Activated naive CD4-positive, alpha-beta T cell treated with anti-CD3 and anti-CD28 coated beads, Interleukin-2, amount 10 ng/mL, durations not matched to agents 7 days and 5 days (primary cell): ENCODE results near the gene ARHGDIB.
A peak's percentile ranks its signal among the peaks of the same experiment; 100 is the strongest.

Source experiments
- CTCF ChIA-PET: fragments of 350-600 bp; sonication (Branson Sonifier 250); formaldehyde crosslinking; loops from one replicate; lab custom pipeline; 2021; ENCODE audit warnings: antibody characterized with exemption; lab: Charles Lee
- DNase-seq: peaks from one replicate; pipeline ENCODE4 v3.0.0-alpha.2; 2020
- H3K27ac Mint-ChIP-seq: one replicate; pipeline ENCODE4 v1.8.0; 2021; ENCODE audit warnings: mild to moderate bottlenecking, moderate library complexity, mixed read lengths
- H3K27me3 Mint-ChIP-seq: one replicate; pipeline ENCODE4 v1.8.0; 2021; ENCODE audit warnings: mild to moderate bottlenecking, mixed read lengths
- H3K36me3 Mint-ChIP-seq: one replicate; pipeline ENCODE4 v1.8.0; 2021; ENCODE audit warnings: mixed read lengths
- H3K4me1 Mint-ChIP-seq: one replicate; pipeline ENCODE4 v1.8.0; 2021; ENCODE audit warnings: mixed read lengths
- H3K4me3 Mint-ChIP-seq: one replicate; pipeline ENCODE4 v1.8.0; 2021; ENCODE audit warnings: mild to moderate bottlenecking, moderate library complexity, mixed read lengths
- H3K9me3 Mint-ChIP-seq: one replicate; pipeline ENCODE4 v1.8.0; 2021; ENCODE audit warnings: mixed read lengths

ARHGDIB gene

DNA sequence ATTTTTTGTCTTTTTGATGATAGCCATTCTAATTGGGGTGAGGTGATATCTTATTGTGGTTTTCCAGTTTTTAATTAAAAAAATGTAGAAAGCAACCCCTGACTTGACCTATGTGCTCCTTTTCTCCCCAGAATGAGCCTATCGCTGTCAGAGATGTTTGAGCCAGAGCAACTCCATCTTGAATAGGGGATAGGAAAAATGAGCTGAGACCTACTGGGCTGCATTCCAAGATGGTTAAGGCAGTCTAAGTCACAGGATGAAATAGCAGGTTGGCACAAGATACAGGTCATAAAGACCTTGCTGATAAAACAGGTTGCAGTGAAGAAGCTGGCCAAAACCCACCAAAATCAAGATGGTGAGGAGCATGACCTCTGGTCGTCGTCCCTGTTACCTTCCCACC lies 36.9 kb downstream of the ARHGDIB start:
- no peaks in the 10 kb centered on the region for H3K27me3 Mint-ChIP-seq
- peaks cover 45% of the 10 kb centered on the region for H3K36me3 Mint-ChIP-seq
- peaks cover 17% of the 10 kb centered on the region for H3K4me1 Mint-ChIP-seq
- H3K9me3 Mint-ChIP-seq = no peaks in the 10 kb centered on the region
- H3K27ac Mint-ChIP-seq = no peak overlapping the region
- CTCF ChIA-PET = no interaction called here
- DNase-seq = no peak
- H3K4me3 Mint-ChIP-seq = no peak overlapping the region

DNA sequence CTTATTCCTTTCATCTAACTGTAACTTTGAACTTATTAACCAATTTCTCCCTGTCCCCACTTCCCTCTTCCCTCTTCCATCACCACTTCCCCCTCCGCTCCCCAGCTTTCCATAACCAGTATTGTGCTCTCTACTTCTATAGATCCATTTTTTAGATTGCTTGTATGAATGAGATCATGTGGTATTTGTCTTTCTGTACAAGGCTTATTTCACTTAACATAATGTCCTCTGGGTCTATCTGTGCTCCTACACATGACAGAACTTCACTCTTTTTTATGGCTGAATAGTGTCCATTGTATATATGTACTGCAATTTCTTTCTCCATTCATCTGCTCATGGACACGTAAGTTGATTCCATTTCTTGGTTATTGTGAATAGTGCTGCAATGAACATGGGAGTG lies 37.5 kb downstream of the ARHGDIB start:
- Mint-ChIP-seq H3K27ac (no peak overlapping the region), H3K4me3 (no peak overlapping the region), H3K9me3 (no peaks in the 10 kb centered on the region), H3K27me3 (no peaks in the 10 kb centered on the region), H3K36me3 (peaks cover 50% of the 10 kb centered on the region), H3K4me1 (peaks cover 17% of the 10 kb centered on the region)
- CTCF ChIA-PET = interaction anchor here (1.0 kb wide), 1 partner anchor 9 kb away, joined by 3 read pairs; no protein-coding TSS in a partner anchor
- no peak for DNase-seq

GRCh38 chr12:14921218-14921617 lies 40.2 kb downstream of the ARHGDIB start:
- CTCF ChIA-PET = interaction anchor here (1.0 to 1.8 kb wide), 3 partner anchors 15 to 74 kb away, joined by 3 to 6 read pairs (median 4); no protein-coding TSS in a partner anchor
- DNase-seq = no peak
- Mint-ChIP-seq H3K27me3 (no peaks in the 10 kb centered on the region), H3K4me1 (peaks cover 17% of the 10 kb centered on the region), H3K9me3 (no peaks in the 10 kb centered on the region), H3K4me3 (no peak overlapping the region), H3K36me3 (peaks cover 61% of the 10 kb centered on the region), H3K27ac (peak overlapping the region; percentile 69)

DNA sequence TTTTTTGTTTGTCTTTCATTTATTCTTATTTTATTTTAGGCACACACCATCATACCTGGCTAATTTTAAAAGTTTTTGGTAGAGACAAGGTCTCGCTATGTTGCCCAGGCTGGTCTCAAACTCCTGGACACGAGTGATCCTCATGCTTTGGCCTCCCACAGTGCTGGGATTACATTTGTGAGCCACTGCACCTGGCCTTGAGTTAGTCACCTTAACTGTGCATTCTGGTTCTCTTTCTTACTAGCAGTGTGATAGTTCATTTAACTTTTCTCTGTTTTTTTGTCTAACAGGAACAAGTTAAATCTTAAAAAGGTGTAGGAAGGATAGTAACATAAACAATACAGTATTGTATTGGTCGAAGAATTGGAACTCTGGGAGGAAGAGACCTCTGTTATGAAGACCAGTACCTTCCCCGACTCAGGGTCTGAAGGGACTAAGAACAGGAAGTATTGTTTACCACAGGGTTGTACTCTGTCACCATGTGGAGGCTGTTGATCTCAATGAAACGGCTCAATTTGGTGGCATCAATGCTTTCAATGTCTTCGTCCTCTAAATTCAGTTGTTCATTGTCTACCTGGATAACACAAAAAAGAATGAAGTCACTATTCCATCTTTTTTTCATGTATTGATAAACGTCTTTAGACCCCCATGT lies 40.8 kb downstream of the ARHGDIB start:
- peaks cover 64% of the 10 kb centered on the region for H3K36me3 Mint-ChIP-seq
- H3K27ac Mint-ChIP-seq = peak overlapping the region; percentile 69
- no peaks in the 10 kb centered on the region for H3K9me3 Mint-ChIP-seq
- CTCF ChIA-PET = interaction anchor here (0.6 to 1.8 kb wide), 4 partner anchors 16 to 75 kb away, joined by 3 to 6 read pairs (median 4); no protein-coding TSS in a partner anchor
- no peaks in the 10 kb centered on the region for H3K27me3 Mint-ChIP-seq
- H3K4me3 Mint-ChIP-seq = no peak overlapping the region
- no peak for DNase-seq
- peaks cover 17% of the 10 kb centered on the region for H3K4me1 Mint-ChIP-seq

GRCh38 chr12:14919455-14919854 lies 41.9 kb downstream of the ARHGDIB start:
- Mint-ChIP-seq H3K4me1 (peaks cover 17% of the 10 kb centered on the region), H3K27me3 (no peaks in the 10 kb centered on the region), H3K9me3 (no peaks in the 10 kb centered on the region), H3K36me3 (peaks cover 72% of the 10 kb centered on the region), H3K4me3 (no peak overlapping the region), H3K27ac (no peak overlapping the region)
- no peak for DNase-seq
- CTCF ChIA-PET = no interaction called here

GRCh38 chr12:14915736-14916135 lies 45.7 kb downstream of the ARHGDIB start:
- CTCF ChIA-PET = no interaction called here
- Mint-ChIP-seq H3K4me1 (peaks cover 13% of the 10 kb centered on the region), H3K36me3 (peaks cover 84% of the 10 kb centered on the region), H3K4me3 (no peak overlapping the region), H3K27me3 (no peaks in the 10 kb centered on the region), H3K27ac (no peak overlapping the region), H3K9me3 (no peaks in the 10 kb centered on the region)
- no peak for DNase-seq

GRCh38 chr12:14913381-14913781 lies 48.0 kb downstream of the ARHGDIB start:
- Mint-ChIP-seq H3K27ac (no peak overlapping the region), H3K4me1 (peaks cover 4% of the 10 kb centered on the region)
- CTCF ChIA-PET = no interaction called here

DNA sequence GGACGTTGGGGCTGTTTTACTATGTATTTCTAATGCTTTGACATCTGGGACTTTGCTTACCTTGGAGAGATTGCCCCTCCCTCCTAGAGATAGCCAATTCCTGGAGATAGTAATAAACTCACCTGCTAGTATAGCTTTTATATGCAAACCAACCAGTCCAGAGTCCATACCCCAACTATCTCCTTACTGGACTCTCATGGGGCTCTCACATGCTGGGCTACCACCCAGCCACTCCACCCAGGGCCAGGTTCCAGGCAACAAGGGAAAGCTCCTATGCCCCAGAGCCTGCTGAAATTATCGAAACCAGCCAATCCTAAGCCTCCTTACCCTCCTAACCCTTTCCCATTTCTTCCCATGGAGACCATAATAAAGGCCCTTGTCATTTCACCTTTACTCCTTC lies 50.3 kb downstream of the ARHGDIB start:
- H3K27me3 Mint-ChIP-seq = no peaks in the 10 kb centered on the region
- no peaks in the 10 kb centered on the region for H3K9me3 Mint-ChIP-seq
- no peak for DNase-seq
- peaks cover 4% of the 10 kb centered on the region for H3K4me1 Mint-ChIP-seq
- CTCF ChIA-PET = interaction anchor here (1.3 kb wide), 1 partner anchor 10 kb away, joined by 4 read pairs; no protein-coding TSS in a partner anchor
- H3K36me3 Mint-ChIP-seq = peaks cover 69% of the 10 kb centered on the region
- no peak overlapping the region for H3K27ac Mint-ChIP-seq
- no peak overlapping the region for H3K4me3 Mint-ChIP-seq

More at GRCh38 chr12:14913381-14913781, 48.0 kb downstream of the ARHGDIB start:
- no peaks in the 10 kb centered on the region for H3K9me3 Mint-ChIP-seq
- no peaks in the 10 kb centered on the region for H3K27me3 Mint-ChIP-seq
- H3K36me3 Mint-ChIP-seq = peaks cover 79% of the 10 kb centered on the region
- no peak for DNase-seq
- no peak overlapping the region for H3K4me3 Mint-ChIP-seq

DNA sequence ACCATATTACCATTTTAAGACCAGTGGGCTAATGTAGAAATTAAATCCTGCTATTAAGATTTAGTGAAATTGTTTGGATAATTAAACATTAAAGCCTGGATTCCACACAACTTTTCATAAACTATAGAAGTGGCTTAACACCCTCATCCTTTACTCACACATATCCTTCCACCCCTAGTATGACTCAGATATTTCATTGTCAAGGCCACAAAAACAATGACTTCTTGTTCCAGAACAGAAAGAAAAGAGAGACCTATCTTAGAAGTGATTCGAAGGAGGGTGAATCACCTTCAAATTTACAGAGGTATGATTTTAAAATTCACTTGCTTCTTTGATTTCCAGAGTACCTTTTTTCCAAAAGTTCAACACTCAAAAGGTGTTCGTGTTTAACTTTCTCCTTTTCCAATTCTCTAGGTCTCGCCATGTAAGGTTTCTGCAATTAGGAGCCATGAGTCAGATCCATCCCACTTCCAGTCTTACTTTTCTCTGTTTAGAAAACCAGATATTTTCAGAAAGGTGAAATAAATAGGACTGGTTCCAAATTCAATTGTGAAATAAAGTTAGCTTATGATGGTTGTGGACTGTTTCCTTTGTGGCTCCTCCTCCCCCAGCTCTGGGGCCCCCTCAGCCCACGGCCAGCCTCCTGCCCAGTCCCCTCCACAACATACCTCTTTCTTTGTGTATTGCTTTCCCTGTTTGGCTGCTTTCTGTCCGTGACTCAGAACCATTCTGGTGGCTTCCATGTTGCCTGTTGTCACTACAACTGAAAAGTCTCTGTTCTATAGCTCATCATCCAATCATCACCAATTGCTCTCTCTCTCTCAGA lies 51.1 kb downstream of the ARHGDIB start:
- peaks cover 66% of the 10 kb centered on the region for H3K36me3 Mint-ChIP-seq
- CTCF ChIA-PET = interaction anchor here (1.1 to 1.3 kb wide), 2 partner anchors 9 to 311 kb away, joined by 3 to 4 read pairs; partner anchors contain the start of gene RERG
- H3K4me1 Mint-ChIP-seq = peaks cover 4% of the 10 kb centered on the region
- H3K4me3 Mint-ChIP-seq = no peak overlapping the region
- DNase-seq = no peak
- H3K27me3 Mint-ChIP-seq = no peaks in the 10 kb centered on the region
- no peak overlapping the region for H3K27ac Mint-ChIP-seq
- H3K9me3 Mint-ChIP-seq = no peaks in the 10 kb centered on the region

- no peak overlapping the region for H3K4me3 Mint-ChIP-seq
- peaks cover 49% of the 10 kb centered on the region for H3K36me3 Mint-ChIP-seq
- no peak for DNase-seq
- no peaks in the 10 kb centered on the region for H3K27me3 Mint-ChIP-seq
- CTCF ChIA-PET = no interaction called here
- peaks cover 2% of the 10 kb centered on the region for H3K4me1 Mint-ChIP-seq
- H3K27ac Mint-ChIP-seq = no peak overlapping the region
- no peaks in the 10 kb centered on the region for H3K9me3 Mint-ChIP-seq
Measured at GRCh38 chr12:14907953-14908352, 53.4 kb downstream of the ARHGDIB start.

DNA sequence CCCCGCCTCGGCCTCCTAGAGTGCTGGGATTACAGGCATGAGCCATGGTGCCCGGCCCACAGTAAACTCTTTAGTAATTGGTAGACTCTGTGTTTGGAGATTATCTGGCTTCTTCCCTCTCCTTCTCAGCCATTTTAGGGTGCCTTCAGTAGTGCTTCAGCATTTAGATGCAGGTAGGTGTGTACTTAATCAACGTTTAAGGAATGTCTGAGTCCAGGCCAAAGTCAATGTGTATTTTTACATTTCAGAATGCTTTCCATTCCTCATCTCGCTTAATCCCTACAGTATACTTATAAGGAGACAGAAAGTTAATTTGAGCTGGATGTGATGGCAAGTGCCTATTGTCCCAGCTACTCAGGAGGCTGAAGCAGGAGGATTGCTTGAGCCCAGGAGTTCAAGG lies 55.3 kb downstream of the ARHGDIB start:
- H3K4me1 Mint-ChIP-seq = peaks cover 6% of the 10 kb centered on the region
- H3K27ac Mint-ChIP-seq = no peak overlapping the region
- CTCF ChIA-PET = no interaction called here
- no peaks in the 10 kb centered on the region for H3K9me3 Mint-ChIP-seq
- DNase-seq = no peak
- peaks cover 36% of the 10 kb centered on the region for H3K36me3 Mint-ChIP-seq
- H3K4me3 Mint-ChIP-seq = no peak overlapping the region
- H3K27me3 Mint-ChIP-seq = no peaks in the 10 kb centered on the region

GRCh38 chr12:14905269-14906004 lies 56.0 kb downstream of the ARHGDIB start:
- CTCF ChIA-PET = no interaction called here
- peaks cover 6% of the 10 kb centered on the region for H3K4me1 Mint-ChIP-seq
- H3K27ac Mint-ChIP-seq = no peak overlapping the region

GRCh38 chr12:14904854-14905253 lies 56.5 kb downstream of the ARHGDIB start:
- Mint-ChIP-seq H3K27me3 (no peaks in the 10 kb centered on the region), H3K4me1 (peaks cover 6% of the 10 kb centered on the region), H3K27ac (no peak overlapping the region), H3K9me3 (no peaks in the 10 kb centered on the region), H3K4me3 (no peak overlapping the region), H3K36me3 (peaks cover 28% of the 10 kb centered on the region)
- CTCF ChIA-PET = no interaction called here
- DNase-seq = no peak

More at GRCh38 chr12:14905269-14906004, 56.0 kb downstream of the ARHGDIB start:
- no peak for DNase-seq
- H3K27me3 Mint-ChIP-seq = no peaks in the 10 kb centered on the region
- no peaks in the 10 kb centered on the region for H3K9me3 Mint-ChIP-seq
- peaks cover 31% of the 10 kb centered on the region for H3K36me3 Mint-ChIP-seq
- H3K4me3 Mint-ChIP-seq = no peak overlapping the region
